HCT116 (cell line): Measurements from ENCODE around the gene MERTK.

Source experiments
- ATF3 ChIP-seq: IDR thresholded peaks from 2 replicates; pipeline ENCODE4 v1.6.1; 2012
- CTCF ChIP-seq, 3 experiments: fragments of 200-600 bp in 1 of 3; sonication (generic) in 1 of 3; IDR thresholded peaks in 2 of 3; conservative IDR thresholded peaks in 1 of 3; 2 replicates each; pipeline ENCODE4 v1.5.1; 2012 to 2017; ENCODE audit warnings: low read depth in 2 of 3, low read length in 2 of 3, antibody characterized with exemption in 1 of 3, borderline replicate concordance in 1 of 3, control low read depth in 1 of 3, mild to moderate bottlenecking in 1 of 3, mixed read lengths in 1 of 3, mixed run types in 1 of 3, moderate library complexity in 1 of 3; ENCODE audit not compliant: insufficient read depth in 1 of 3
- ELF1 ChIP-seq: IDR thresholded peaks from 2 replicates; pipeline ENCODE4 v1.6.1; 2012; ENCODE audit warnings: low read depth, borderline replicate concordance
- EZH2 ChIP-seq: fragments of 200-600 bp; sonication (generic); IDR thresholded peaks from 2 replicates; pipeline ENCODE4 v1.6.1; 2017; ENCODE audit warnings: antibody characterized with exemption, mixed run types
- EZH2phosphoT487 ChIP-seq: fragments of 200-600 bp; IDR thresholded peaks from 2 replicates; pipeline ENCODE4 v1.6.1; 2018; ENCODE audit warnings: antibody characterized with exemption, borderline replicate concordance
- POLR2A ChIP-seq: IDR thresholded peaks from 2 replicates; pipeline ENCODE4 v1.7.0; 2011; ENCODE audit warnings: borderline replicate concordance; ENCODE audit not compliant: insufficient read depth, insufficient read length; ENCODE audit errors: extremely low read depth
- POLR2AphosphoS5 ChIP-seq: IDR thresholded peaks from 2 replicates; pipeline ENCODE4 v1.6.1; 2011; ENCODE audit warnings: mild to moderate bottlenecking, low read depth, low read length, moderate library complexity
- REST ChIP-seq: IDR thresholded peaks from 2 replicates; pipeline ENCODE4 v1.6.1; 2012; ENCODE audit warnings: low read depth
- SRF ChIP-seq: IDR thresholded peaks from 2 replicates; pipeline ENCODE4 v1.6.1; 2012; ENCODE audit warnings: low read depth

- no peak for TF ChIP-seq SRF
- no peak for TF ChIP-seq CTCF (IDR thresholded peaks at IDR 0.05 in 2 of 3, conservative IDR thresholded peaks at IDR 0.05 in 1 of 3; ENCODE audit: borderline replicate concordance in 1 of 3, insufficient read depth in 1 of 3, low read depth in 2 of 3, low read length in 2 of 3)
- TF ChIP-seq REST, result no peak
- no peak for TF ChIP-seq ELF1
- TF ChIP-seq POLR2AphosphoS5, result no peak
- TF ChIP-seq EZH2, result no peak
- TF ChIP-seq POLR2A, result no peak
- TF ChIP-seq EZH2phosphoT487, result no peak
- no peak for TF ChIP-seq ATF3
These were observed 101.4 kb downstream of the MERTK start for GRCh38 chr2:111999809-112000208.
